ENCODE data around the gene DIPK1C. TPM values are rescaled to one million over a fixed set of nuclear protein-coding genes. Genes with fewer than 3 reads are reported as not detected.

The DIPK1C gene
- total RNA-seq, 1 donor from 2014 or later: 13.7 TPM

GRCh38 chr18:74497324-74497676, 40.2 kb upstream of the DIPK1C start:
- no peak overlapping the region for H3K27ac ChIP-seq
- Mint-ChIP-seq H3K27me3 (ENCODE audit: insufficient read depth, low read depth) (peaks cover 6% of the 10 kb centered on the region), H3K27ac (no peak overlapping the region), H3K4me1 (peaks cover 21% of the 10 kb centered on the region), H3K9me3 (no peaks in the 10 kb centered on the region), H3K4me3 (peak overlapping the region; percentile 96), H3K36me3 (peaks cover 7% of the 10 kb centered on the region)
- no peak overlapping the region for H3K9ac ChIP-seq
- H2AFZ ChIP-seq (replicated peaks): no peak overlapping the region
- peaks cover 20% of the 10 kb centered on the region for H4K20me1 ChIP-seq (ENCODE audit: low read depth)
- H3K9me3 ChIP-seq (ENCODE audit: low read depth): no peaks in the 10 kb centered on the region
- H3F3A ChIP-seq (ENCODE audit: low read depth): peaks cover 13% of the 10 kb centered on the region
- peaks cover 9% of the 10 kb centered on the region for H3K36me3 ChIP-seq
- H3K27me3 ChIP-seq: no peaks in the 10 kb centered on the region
- H3K79me2 ChIP-seq (ENCODE audit: low read depth): peaks cover 43% of the 10 kb centered on the region
- H3K4me3 ChIP-seq: peak overlapping the region; percentile 81
- H3K4me2 ChIP-seq: peak overlapping the region; percentile 79
- DNase-seq (ENCODE audit: low spot score): no peak
- no peaks in the 10 kb centered on the region for H3K4me1 ChIP-seq
- TF ChIP-seq EZH2 (IDR thresholded peaks at IDR 0.05) (no peak), EZH2phosphoT487 (IDR thresholded peaks at IDR 0.05) (no peak), CTCF (IDR thresholded peaks at IDR 0.05) (no peak)

GRCh38 chr18:74496508-74497323, 39.6 kb upstream of the DIPK1C start:
- H3K36me3 ChIP-seq: peaks cover 9% of the 10 kb centered on the region
- H3K4me3 ChIP-seq: peak overlapping the region; percentile 81
- Mint-ChIP-seq H3K9me3 (no peaks in the 10 kb centered on the region), H3K36me3 (peaks cover 7% of the 10 kb centered on the region), H3K27ac (no peak overlapping the region), H3K4me1 (peaks cover 21% of the 10 kb centered on the region), H3K4me3 (peak overlapping the region; percentile 96), H3K27me3 (ENCODE audit: insufficient read depth, low read depth) (peaks cover 6% of the 10 kb centered on the region)
- peaks cover 43% of the 10 kb centered on the region for H3K79me2 ChIP-seq (ENCODE audit: low read depth)
- TF ChIP-seq EZH2 (IDR thresholded peaks at IDR 0.05) (no peak), CTCF (IDR thresholded peaks at IDR 0.05) (no peak), EZH2phosphoT487 (IDR thresholded peaks at IDR 0.05) (no peak)
- peaks cover 20% of the 10 kb centered on the region for H4K20me1 ChIP-seq (ENCODE audit: low read depth)
- H2AFZ ChIP-seq (replicated peaks): peak overlapping the region; percentile 66
- H3K27ac ChIP-seq: peak overlapping the region; percentile 59
- peak overlapping the region; percentile 87 for H3K9ac ChIP-seq
- H3K27me3 ChIP-seq: no peaks in the 10 kb centered on the region
- no peaks in the 10 kb centered on the region for H3K4me1 ChIP-seq
- peak; percentile 71 for DNase-seq (ENCODE audit: low spot score)
- peaks cover 13% of the 10 kb centered on the region for H3F3A ChIP-seq (ENCODE audit: low read depth)
- peak overlapping the region; percentile 79 for H3K4me2 ChIP-seq
- H3K9me3 ChIP-seq (ENCODE audit: low read depth): no peaks in the 10 kb centered on the region

GRCh38 chr18:74495581-74496507, 38.7 kb upstream of the DIPK1C start, which contains the start of gene CNDP2:
TSS of gene CNDP2 (plus strand) at chr18:74496363. CDS start at chr18:74499974, 3,611 bp downstream.
- no peaks in the 10 kb centered on the region for H3K4me1 ChIP-seq
- H3K9ac ChIP-seq: peak within 1 kb of the TSS; percentile 87
- peaks cover 9% of the 10 kb centered on the region for H3K36me3 ChIP-seq
- H3K27ac ChIP-seq: peak within 1 kb of the TSS; percentile 59
- H3K79me2 ChIP-seq (ENCODE audit: low read depth): peaks cover 43% of the 10 kb centered on the region
- H3K27me3 ChIP-seq: no peaks in the 10 kb centered on the region
- peak; percentile 100 for DNase-seq (ENCODE audit: low spot score)
- Mint-ChIP-seq H3K4me3 (peak within 1 kb of the TSS; percentile 96), H3K27me3 (ENCODE audit: insufficient read depth, low read depth) (peaks cover 6% of the 10 kb centered on the region), H3K4me1 (peaks cover 21% of the 10 kb centered on the region), H3K9me3 (no peaks in the 10 kb centered on the region), H3K27ac (peak within 1 kb of the TSS; percentile 96), H3K36me3 (peaks cover 7% of the 10 kb centered on the region)
- peaks cover 13% of the 10 kb centered on the region for H3F3A ChIP-seq (ENCODE audit: low read depth)
- H2AFZ ChIP-seq (replicated peaks): peak within 1 kb of the TSS; percentile 66
- H3K9me3 ChIP-seq (ENCODE audit: low read depth): no peaks in the 10 kb centered on the region
- H3K4me3 ChIP-seq: peak within 1 kb of the TSS; percentile 81
- H3K4me2 ChIP-seq: peak within 1 kb of the TSS; percentile 84
- TF ChIP-seq EZH2phosphoT487 (IDR thresholded peaks at IDR 0.05): no peak
- no peak for TF ChIP-seq CTCF (IDR thresholded peaks at IDR 0.05)
- TF ChIP-seq EZH2 (IDR thresholded peaks at IDR 0.05): no peak
- peaks cover 20% of the 10 kb centered on the region for H4K20me1 ChIP-seq (ENCODE audit: low read depth)

All from neural progenitor cell (in vitro differentiated cells).